ENCODE results near the gene CFAP45. TPM values are rescaled to one million over a fixed set of nuclear protein-coding genes. Genes with fewer than 3 reads are reported as not detected.
A peak's percentile ranks its signal among the peaks of the same experiment; 100 is the strongest.

CFAP45 gene
- total RNA-seq, 4 donors from 2014 or later: 0.48 to 0.95 TPM; not detected in 2

- H3K27me3 ChIP-seq: no peaks in the 10 kb centered on the region
- no peak overlapping the region for H3K27ac ChIP-seq
- no peak for TF ChIP-seq CTCF (IDR thresholded peaks at IDR 0.05)
- no peak for TF ChIP-seq POLR2A (IDR thresholded peaks at IDR 0.05)
- no peaks in the 10 kb centered on the region for H3K9me3 ChIP-seq
- peaks cover 0 to 39% (median 0%) of the 10 kb centered on the region in 3 donors for H3K36me3 ChIP-seq
- peaks cover 12 to 67% (median 15%) of the 10 kb centered on the region in 3 donors for H3K4me1 ChIP-seq
- no peak for DNase-seq
- WGBS, 2 donors: 74 to 86% methylated on average over 7 to 9 of the region's 13 CpGs
- H3K4me3 ChIP-seq: no peak overlapping the region
- intact Hi-C loops (cut with DNase I): no loop called here
These were observed 28.0 kb upstream of the CFAP45 start for GRCh38 chr1:159927849-159928431.

- Histone ChIP-seq H3K4me3 (no peak overlapping the region), H3K4me1 (peaks cover 16 to 67% (median 17%) of the 10 kb centered on the region in 3 donors), H3K27me3 (no peaks in the 10 kb centered on the region), H3K36me3 (peaks cover 0 to 39% (median 0%) of the 10 kb centered on the region in 3 donors), H3K27ac (no peak overlapping the region), H3K9me3 (no peaks in the 10 kb centered on the region)
- no peak for DNase-seq
- no peak for TF ChIP-seq CTCF (IDR thresholded peaks at IDR 0.05)
- TF ChIP-seq POLR2A (IDR thresholded peaks at IDR 0.05): no peak
- intact Hi-C loops (cut with DNase I): no loop called here
- WGBS, 2 donors: 64 to 87% methylated on average over 6 to 10 of the region's 16 CpGs
These were observed 27.4 kb upstream of the CFAP45 start for GRCh38 chr1:159927211-159927848.

GRCh38 chr1:159925719-159926078 is 25.7 kb upstream of the CFAP45 start:
- no peak for DNase-seq
- Histone ChIP-seq H3K4me3 (peak overlapping the region; percentile 63 to 99 (median 87)), H3K27me3 (no peaks in the 10 kb centered on the region), H3K9me3 (no peaks in the 10 kb centered on the region), H3K36me3 (peaks cover 0 to 37% (median 0%) of the 10 kb centered on the region in 3 donors), H3K27ac (peak overlapping the region; percentile 95 to 99 (median 98)), H3K4me1 (peaks cover 20 to 72% (median 33%) of the 10 kb centered on the region in 3 donors)
- intact Hi-C loops (cut with DNase I): no loop called here
- TF ChIP-seq POLR2A (IDR thresholded peaks at IDR 0.05) (no peak), CTCF (IDR thresholded peaks at IDR 0.05) (no peak)
- 0 to 4% methylated on average over 2 to 7 of the region's 7 CpGs for WGBS, 2 donors

- intact Hi-C loops (cut with DNase I): no loop called here
- TF ChIP-seq CTCF (IDR thresholded peaks at IDR 0.05) (peak in 1 of 6 experiments; percentile 1), POLR2A (IDR thresholded peaks at IDR 0.05) (peak in 3 of 4 donors; percentile 49 to 98 (median 95))
These were observed 25.1 kb upstream of the CFAP45 start, which contains the start of gene TAGLN2 for GRCh38 chr1:159924791-159925718. Gene TAGLN2 (minus strand): TSS chr1:159925507. CDS start chr1:159920509, 4,998 bp downstream.

More at GRCh38 chr1:159924791-159925718, 25.1 kb upstream of the CFAP45 start, which contains the start of gene TAGLN2:
- Histone ChIP-seq H3K36me3 (peaks cover 5 to 41% (median 6%) of the 10 kb centered on the region in 3 donors), H3K9me3 (no peaks in the 10 kb centered on the region), H3K4me3 (peak within 1 kb of the TSS; percentile 63 to 99 (median 87)), H3K27ac (peak within 1 kb of the TSS; percentile 95 to 99 (median 98)), H3K27me3 (no peaks in the 10 kb centered on the region), H3K4me1 (peaks cover 20 to 78% (median 38%) of the 10 kb centered on the region in 3 donors)
- 0% methylated on average over 2 to 3 of the region's 58 CpGs for WGBS, 2 donors
- DNase-seq: peak; percentile 49
